ENCODE measurements around the gene CHI3L2.
"Not testable (repeated sequence)": the region's sequence is repeated elsewhere in the genome, so short reads cannot be mapped to it uniquely, and the experiment has no call there.

The CHI3L2 gene

GRCh38 chr1:111211921-111212320 is 15.6 kb upstream of the CHI3L2 start:
- Mint-ChIP-seq H3K9me3 (no peaks in the 10 kb centered on the region), H3K36me3 (ENCODE audit: low read depth) (no peaks in the 10 kb centered on the region), H3K27me3 (ENCODE audit: low read depth) (no peaks in the 10 kb centered on the region), H3K4me1 (ENCODE audit: low read depth) (peaks cover 60% of the 10 kb centered on the region), H3K4me3 (no peak overlapping the region), H3K27ac (no peak overlapping the region)

DNA sequence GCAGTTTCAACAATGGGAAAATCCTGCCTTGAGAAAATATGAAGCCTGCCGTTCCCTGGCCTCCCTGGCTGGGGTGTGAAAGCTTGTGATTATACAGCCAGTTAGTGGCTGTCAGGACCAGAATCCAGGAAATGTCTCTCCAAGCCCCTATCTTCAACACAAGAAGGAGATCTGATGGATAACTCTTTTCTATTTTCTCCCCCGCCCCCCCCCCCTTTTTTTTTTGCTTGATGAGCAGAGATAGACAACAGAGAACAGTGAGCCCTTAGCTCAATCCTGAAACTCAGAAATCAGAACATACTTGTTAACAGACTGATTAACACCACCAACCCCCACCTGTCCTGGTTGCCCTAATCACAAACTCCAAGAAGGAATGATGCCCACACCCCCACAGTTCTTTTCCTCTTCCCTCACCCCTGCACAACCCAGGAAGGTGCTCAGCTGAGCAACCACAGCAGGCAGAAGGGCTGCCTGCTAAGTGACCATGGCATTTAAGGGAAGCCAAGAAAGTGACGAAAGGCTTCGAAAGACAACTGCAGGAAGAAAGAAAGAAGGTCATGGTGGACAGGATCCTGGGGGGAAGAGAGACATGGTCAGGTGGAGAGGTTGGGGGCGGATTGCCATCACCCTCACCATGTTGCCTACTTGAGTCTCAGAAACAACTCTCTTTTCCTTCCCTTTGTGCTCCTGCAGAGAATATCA is 14.7 kb upstream of the CHI3L2 start:
- Mint-ChIP-seq H3K9me3 (peaks cover 4% of the 10 kb centered on the region), H3K27ac (peak overlapping the region; percentile 89), H3K4me1 (ENCODE audit: low read depth) (peaks cover 65% of the 10 kb centered on the region), H3K36me3 (ENCODE audit: low read depth) (no peaks in the 10 kb centered on the region), H3K27me3 (ENCODE audit: low read depth) (no peaks in the 10 kb centered on the region), H3K4me3 (peak overlapping the region; percentile 56)

- peaks cover 2% of the 10 kb centered on the region for H3K36me3 Mint-ChIP-seq (ENCODE audit: low read depth)
- H3K27ac Mint-ChIP-seq, result peak overlapping the region; percentile 89
- H3K27me3 Mint-ChIP-seq (ENCODE audit: low read depth), result no peaks in the 10 kb centered on the region
- H3K4me3 Mint-ChIP-seq, result peak overlapping the region; percentile 56
- H3K9me3 Mint-ChIP-seq, result peaks cover 4% of the 10 kb centered on the region
- H3K4me1 Mint-ChIP-seq (ENCODE audit: low read depth), result peaks cover 68% of the 10 kb centered on the region
These were observed 14.1 kb upstream of the CHI3L2 start for GRCh38 chr1:111213412-111213811.

GRCh38 chr1:111214074-111214801 is 13.3 kb upstream of the CHI3L2 start:
- Mint-ChIP-seq H3K9me3 (peaks cover 4% of the 10 kb centered on the region), H3K36me3 (ENCODE audit: low read depth) (peaks cover 3% of the 10 kb centered on the region), H3K4me3 (peak overlapping the region; percentile 59), H3K27me3 (ENCODE audit: low read depth) (no peaks in the 10 kb centered on the region), H3K27ac (peak overlapping the region; percentile 89), H3K4me1 (ENCODE audit: low read depth) (peaks cover 72% of the 10 kb centered on the region)

- Mint-ChIP-seq H3K27ac (peak overlapping the region; percentile 89), H3K4me1 (ENCODE audit: low read depth) (peaks cover 76% of the 10 kb centered on the region), H3K4me3 (peak overlapping the region; percentile 59), H3K36me3 (ENCODE audit: low read depth) (peaks cover 7% of the 10 kb centered on the region), H3K27me3 (ENCODE audit: low read depth) (no peaks in the 10 kb centered on the region), H3K9me3 (peaks cover 4% of the 10 kb centered on the region)
These were observed 12.6 kb upstream of the CHI3L2 start for GRCh38 chr1:111214884-111215283.

GRCh38 chr1:111215285-111215684 is 12.2 kb upstream of the CHI3L2 start:
- H3K4me3 Mint-ChIP-seq, result peak overlapping the region; percentile 59
- not testable (repeated sequence) for H3K36me3 Mint-ChIP-seq (ENCODE audit: low read depth); H3K9me3 Mint-ChIP-seq; H3K27me3 Mint-ChIP-seq (ENCODE audit: low read depth)
- peaks cover 78% of the 10 kb centered on the region for H3K4me1 Mint-ChIP-seq (ENCODE audit: low read depth)
- H3K27ac Mint-ChIP-seq, result peak overlapping the region; percentile 89

DNA sequence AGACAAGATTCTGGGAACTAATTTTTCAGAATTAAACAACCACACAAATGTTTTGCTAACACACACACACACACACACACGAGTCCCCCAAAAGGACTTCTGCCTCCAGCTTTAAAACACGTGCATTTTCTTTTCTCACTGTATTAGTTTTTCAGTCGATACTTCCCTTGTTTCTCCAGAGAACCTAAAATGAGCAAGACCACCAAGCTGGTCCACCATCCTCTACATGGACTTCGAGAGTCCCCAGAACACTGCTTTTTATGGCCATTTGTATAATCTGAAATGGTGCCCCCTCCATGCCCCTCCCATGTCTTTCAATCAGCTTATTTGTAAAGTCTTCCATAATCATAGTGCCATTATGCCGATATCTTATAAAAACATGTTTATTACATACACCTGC is 10.8 kb upstream of the CHI3L2 start:
- H3K27me3 Mint-ChIP-seq (ENCODE audit: low read depth), result no peaks in the 10 kb centered on the region
- H3K4me3 Mint-ChIP-seq, result peak overlapping the region; percentile 59
- peak overlapping the region; percentile 89 for H3K27ac Mint-ChIP-seq
- H3K36me3 Mint-ChIP-seq (ENCODE audit: low read depth), result peaks cover 8% of the 10 kb centered on the region
- peaks cover 90% of the 10 kb centered on the region for H3K4me1 Mint-ChIP-seq (ENCODE audit: low read depth)
- H3K9me3 Mint-ChIP-seq, result peaks cover 4% of the 10 kb centered on the region

GRCh38 chr1:111217183-111217910 is 10.2 kb upstream of the CHI3L2 start:
- Mint-ChIP-seq H3K27me3 (ENCODE audit: low read depth) (no peaks in the 10 kb centered on the region), H3K4me3 (peak overlapping the region; percentile 59), H3K9me3 (peaks cover 4% of the 10 kb centered on the region), H3K36me3 (ENCODE audit: low read depth) (peaks cover 8% of the 10 kb centered on the region), H3K27ac (peak overlapping the region; percentile 89), H3K4me1 (ENCODE audit: low read depth) (peaks cover 93% of the 10 kb centered on the region)

GRCh38 chr1:111218701-111219556 is 8.6 kb upstream of the CHI3L2 start:
- Mint-ChIP-seq H3K36me3 (ENCODE audit: low read depth) (peaks cover 8% of the 10 kb centered on the region), H3K27me3 (ENCODE audit: low read depth) (no peaks in the 10 kb centered on the region), H3K4me1 (ENCODE audit: low read depth) (peaks cover 88% of the 10 kb centered on the region), H3K27ac (peak overlapping the region; percentile 94), H3K9me3 (peaks cover 4% of the 10 kb centered on the region), H3K4me3 (peak overlapping the region; percentile 63)

DNA sequence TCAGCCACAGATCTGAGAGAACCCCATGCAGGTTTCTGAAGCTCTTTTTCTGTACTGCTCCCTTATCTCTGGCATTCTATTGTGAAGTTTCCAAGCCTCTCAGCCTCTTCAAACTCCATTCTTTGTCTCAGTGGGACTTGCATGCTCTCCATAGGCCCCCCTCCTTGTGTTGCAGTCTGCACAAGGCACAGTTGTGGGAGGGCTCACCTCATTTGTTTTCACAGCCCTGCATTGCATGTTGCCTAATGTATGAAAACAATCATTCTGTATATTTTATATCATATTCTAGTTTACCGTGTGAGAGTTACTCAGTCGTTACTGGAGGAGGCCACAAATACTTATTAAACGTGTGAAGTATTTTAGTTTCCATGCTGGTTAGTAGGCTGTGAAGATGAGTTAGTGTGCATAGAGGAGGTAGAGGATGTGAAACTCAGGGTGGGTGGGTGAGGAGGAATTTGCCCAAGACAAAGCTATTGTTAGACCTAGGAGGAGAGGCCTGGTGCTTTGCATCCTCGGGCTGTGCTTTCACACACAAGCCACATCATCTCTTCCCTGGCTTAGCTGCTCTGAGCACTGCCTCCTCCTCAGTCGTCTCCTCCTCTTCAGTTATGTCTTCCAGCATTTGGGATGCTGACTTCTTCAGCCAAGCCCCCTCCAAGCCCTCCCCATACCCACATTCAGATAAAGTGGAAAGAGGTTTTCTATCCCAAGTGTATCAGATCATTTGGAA is 7.8 kb upstream of the CHI3L2 start:
- peaks cover 82% of the 10 kb centered on the region for H3K4me1 Mint-ChIP-seq (ENCODE audit: low read depth)
- peaks cover 8% of the 10 kb centered on the region for H3K36me3 Mint-ChIP-seq (ENCODE audit: low read depth)
- H3K27me3 Mint-ChIP-seq (ENCODE audit: low read depth), result no peaks in the 10 kb centered on the region
- peaks cover 4% of the 10 kb centered on the region for H3K9me3 Mint-ChIP-seq
- peak overlapping the region; percentile 94 for H3K27ac Mint-ChIP-seq
- peak overlapping the region; percentile 63 for H3K4me3 Mint-ChIP-seq

- H3K27me3 Mint-ChIP-seq (ENCODE audit: low read depth), result no peaks in the 10 kb centered on the region
- peaks cover 8% of the 10 kb centered on the region for H3K36me3 Mint-ChIP-seq (ENCODE audit: low read depth)
- peak overlapping the region; percentile 63 for H3K4me3 Mint-ChIP-seq
- H3K27ac Mint-ChIP-seq, result peak overlapping the region; percentile 94
- H3K4me1 Mint-ChIP-seq (ENCODE audit: low read depth), result peaks cover 80% of the 10 kb centered on the region
- peaks cover 4% of the 10 kb centered on the region for H3K9me3 Mint-ChIP-seq
These were observed 7.1 kb upstream of the CHI3L2 start for GRCh38 chr1:111220302-111220890.

DNA sequence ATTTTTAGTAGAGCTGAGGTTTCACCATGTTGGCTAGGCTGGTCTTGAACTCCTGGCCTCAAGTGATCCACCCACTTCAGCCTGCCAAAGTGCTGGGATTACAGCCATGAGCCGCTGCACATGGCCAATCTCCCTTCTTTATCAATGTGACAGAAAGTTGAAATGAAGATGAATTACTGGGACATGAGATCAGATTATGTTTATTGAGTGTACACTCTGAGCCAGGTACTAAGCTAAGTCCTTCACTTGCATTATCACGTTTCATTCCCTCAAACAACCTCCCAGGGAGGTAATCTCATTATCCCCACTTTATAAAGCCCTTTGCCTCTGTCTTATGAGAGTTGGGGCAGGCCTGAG is 6.3 kb upstream of the CHI3L2 start:
- H3K4me3 Mint-ChIP-seq, result peak overlapping the region; percentile 83
- H3K27ac Mint-ChIP-seq, result peak overlapping the region; percentile 94
- peaks cover 8% of the 10 kb centered on the region for H3K36me3 Mint-ChIP-seq (ENCODE audit: low read depth)

DNA sequence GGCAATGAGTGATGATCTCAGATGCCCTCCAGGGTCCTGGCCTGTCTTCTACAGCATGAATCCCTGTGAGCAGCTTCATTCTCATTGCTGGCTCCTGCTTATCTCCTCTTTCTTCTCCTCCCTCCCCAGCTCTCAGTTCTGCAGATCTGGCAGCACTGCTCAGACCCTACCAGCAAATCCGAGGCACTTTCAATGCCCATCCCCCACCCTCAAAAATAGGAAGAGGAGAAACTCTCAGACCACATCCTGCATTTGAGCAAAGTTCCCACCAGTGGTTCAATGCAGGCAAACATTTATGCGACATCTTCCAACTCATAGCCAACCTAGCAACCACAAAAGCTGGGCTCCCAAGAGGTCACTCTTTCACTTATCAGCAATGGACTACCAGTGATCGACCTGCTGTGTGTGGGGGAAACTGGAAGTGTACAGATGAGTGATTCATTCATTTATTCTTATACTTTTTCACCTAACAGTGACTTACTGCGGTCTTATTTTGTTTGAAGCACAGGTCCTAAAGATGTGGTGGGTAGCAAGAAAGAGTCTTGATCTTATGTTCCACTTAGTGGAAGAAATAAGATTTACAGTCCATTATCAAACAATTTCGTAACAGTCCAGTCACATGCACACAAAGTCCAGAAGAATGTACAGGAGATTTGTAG is 5.8 kb upstream of the CHI3L2 start:
- peaks cover 8% of the 10 kb centered on the region for H3K36me3 Mint-ChIP-seq (ENCODE audit: low read depth)
- peak overlapping the region; percentile 83 for H3K4me3 Mint-ChIP-seq
- peaks cover 81% of the 10 kb centered on the region for H3K4me1 Mint-ChIP-seq (ENCODE audit: low read depth)
- H3K9me3 Mint-ChIP-seq, result peaks cover 4% of the 10 kb centered on the region
- H3K27me3 Mint-ChIP-seq (ENCODE audit: low read depth), result no peaks in the 10 kb centered on the region
- H3K27ac Mint-ChIP-seq, result peak overlapping the region; percentile 94

More for the DNA sequence above, 6.3 kb upstream of the CHI3L2 start:
- H3K27me3 Mint-ChIP-seq (ENCODE audit: low read depth), result no peaks in the 10 kb centered on the region
- peaks cover 82% of the 10 kb centered on the region for H3K4me1 Mint-ChIP-seq (ENCODE audit: low read depth)
- peaks cover 4% of the 10 kb centered on the region for H3K9me3 Mint-ChIP-seq
